K562 (cell line): ENCODE measurements around the gene HOXB6.

ENCODE experiments used
- ETV6 ChIP-seq, 3 experiments: fragments of 150-350 bp in 1 of 3; sonication (generic) in 1 of 3; formaldehyde crosslinking in 1 of 3; IDR thresholded peaks; 2 replicates each; pipeline versions ENCODE4 v1.6.1 to v1.8.0; 2014 to 2022; ENCODE audit warnings: borderline replicate concordance in 2 of 3, low read depth in 2 of 3, antibody characterized with exemption in 1 of 3, low read length in 1 of 3, mild to moderate bottlenecking in 1 of 3, missing genetic modification reagents in 1 of 3
- POLR2A ChIP-seq: fragments of 450-650 bp; conservative IDR thresholded peaks from 2 replicates; pipeline ENCODE4 v1.6.1; 2016
- SIRT6 ChIP-seq: IDR thresholded peaks from one replicate; pipeline ENCODE4 v1.6.1; 2012; ENCODE audit warnings: low read depth, mild to moderate bottlenecking, control low read depth, inconsistent platforms, low read length, moderate library complexity
- TFAM ChIP-seq: fragments of 250-450 bp; sonication (Bioruptor Pico); conservative IDR thresholded peaks from 2 replicates; pipeline ENCODE4 v1.5.0; 2021; ENCODE audit warnings: mild to moderate bottlenecking, moderate library complexity

DNA sequence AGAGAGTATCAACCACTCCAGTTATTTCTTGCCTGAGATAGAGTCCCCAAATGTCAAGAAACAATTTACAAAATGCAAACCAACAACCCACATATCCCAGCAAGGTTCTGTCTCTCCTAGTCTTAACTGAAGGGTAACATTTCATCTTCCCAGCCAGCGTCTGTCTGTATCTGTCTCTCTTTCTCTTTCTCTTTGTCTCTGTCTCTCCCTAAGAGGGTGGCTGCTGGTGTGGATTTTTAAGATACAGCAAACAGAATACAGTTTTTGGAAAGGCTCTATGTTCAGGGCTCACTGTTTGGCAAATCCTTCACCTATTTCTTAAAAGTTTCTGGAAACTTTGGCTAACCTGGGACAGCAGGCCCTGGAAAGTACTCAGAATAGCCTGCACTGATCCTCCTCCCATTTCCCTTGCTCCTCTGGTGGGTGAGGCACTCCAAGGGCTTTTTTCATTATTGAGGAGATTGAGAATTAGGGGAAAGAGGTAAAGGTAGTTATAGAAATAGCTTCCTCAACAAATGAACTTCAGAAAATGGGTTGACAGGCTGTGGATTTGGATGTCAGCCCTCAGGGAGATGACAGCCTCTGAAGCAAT is 32.9 kb downstream of the HOXB6 start:
- no peak for TF ChIP-seq TFAM (CRISPR knock-in tag)
- TF ChIP-seq POLR2A = no peak
- TF ChIP-seq SIRT6 = no peak
- TF ChIP-seq ETV6 (IDR thresholded peaks at IDR 0.05; ENCODE audit: borderline replicate concordance in 1 of 2, low read depth in 2 of 2, low read length in 1 of 2) = no peak
- TF ChIP-seq ETV6 (CRISPR knock-in tag; IDR thresholded peaks at IDR 0.05; ENCODE audit: borderline replicate concordance) = no peak
